Fibroblast of peridontal ligament (primary cell): Measurements from ENCODE around the gene R3HDM4.
"Not testable (repeated sequence)": the region's sequence is repeated elsewhere in the genome, so short reads cannot be mapped to it uniquely, and the experiment has no call there.

Experiments used
- DNase-seq: peaks from one replicate; pipeline ENCODE4 v3.0.0-alpha.2; 2010; ENCODE audit errors: extremely low read depth

The R3HDM4 gene

GRCh38 chr19:861756-862580 is 51.1 kb downstream of the R3HDM4 start:
- no peak for DNase-seq

GRCh38 chr19:861141-861755 is 51.8 kb downstream of the R3HDM4 start:
- DNase-seq: no peak

- no peak for DNase-seq
Measured at GRCh38 chr19:858868-859843, 53.9 kb downstream of the R3HDM4 start, which contains the start of gene CFD. CFD (plus strand) TSS chr19:859664; CDS start chr19:859690, 26 bp downstream.

- DNase-seq: no peak
Measured at GRCh38 chr19:858284-858683, 54.7 kb downstream of the R3HDM4 start.

- no peak for DNase-seq
Measured at GRCh38 chr19:855566-856120, 57.4 kb downstream of the R3HDM4 start.

- no peak for DNase-seq
Measured at GRCh38 chr19:855142-855541, 57.9 kb downstream of the R3HDM4 start.

- no peak for DNase-seq
Measured at GRCh38 chr19:854549-854948, 58.5 kb downstream of the R3HDM4 start.

GRCh38 chr19:853614-854220 is 59.3 kb downstream of the R3HDM4 start:
- DNase-seq: not testable (repeated sequence)

GRCh38 chr19:853014-853585 is 59.9 kb downstream of the R3HDM4 start:
- no peak for DNase-seq

GRCh38 chr19:852136-853013 is 60.6 kb downstream of the R3HDM4 start, which contains the start of gene ELANE:
ELANE (plus strand) TSS chr19:852303; CDS start chr19:852329, 26 bp downstream.
- DNase-seq: no peak

- DNase-seq: no peak
Measured at GRCh38 chr19:850979-851335, 62.1 kb downstream of the R3HDM4 start.

GRCh38 chr19:850221-850978 is 62.6 kb downstream of the R3HDM4 start:
- DNase-seq: peak; percentile 95

GRCh38 chr19:849195-849594 is 63.8 kb downstream of the R3HDM4 start:
- DNase-seq: not testable (repeated sequence)

GRCh38 chr19:848386-848921 is 64.6 kb downstream of the R3HDM4 start:
- DNase-seq: no peak
